ENCODE results near the gene CMTM7.

The CMTM7 gene

GRCh38 chr3:32411442-32411841 lies 19.8 kb downstream of the CMTM7 start:
- in situ Hi-C loops (cut with HindIII; ENCODE audit: low pct_ligation_motif_present, low sequenced_read_pairs): no loop called here
- no peak for TF ChIP-seq CTCF (IDR thresholded peaks at IDR 0.05; ENCODE audit: low read depth, low read length, missing control alignments)
- DNase-seq: no peak
- H3K27me3 ChIP-seq (replicated peaks): no peaks in the 10 kb centered on the region
- H3K27ac ChIP-seq: no peak overlapping the region
- no peak overlapping the region for H3K4me3 ChIP-seq (ENCODE audit: low read depth, low read length)
- H3K36me3 ChIP-seq (replicated peaks): no peaks in the 10 kb centered on the region

- H3K4me3 ChIP-seq (ENCODE audit: low read depth, low read length): no peak overlapping the region
- no peaks in the 10 kb centered on the region for H3K27me3 ChIP-seq (replicated peaks)
- no peak overlapping the region for H3K27ac ChIP-seq
- no peak for TF ChIP-seq CTCF (IDR thresholded peaks at IDR 0.05; ENCODE audit: low read depth, low read length, missing control alignments)
- no peak for DNase-seq
- in situ Hi-C loops (cut with HindIII; ENCODE audit: low pct_ligation_motif_present, low sequenced_read_pairs): no loop called here
- no peaks in the 10 kb centered on the region for H3K36me3 ChIP-seq (replicated peaks)
Measured at GRCh38 chr3:32412887-32413286, 21.2 kb downstream of the CMTM7 start.

- H3K4me3 ChIP-seq (ENCODE audit: low read depth, low read length): no peak overlapping the region
- H3K36me3 ChIP-seq (replicated peaks): no peaks in the 10 kb centered on the region
- no peak for DNase-seq
- in situ Hi-C loops (cut with HindIII; ENCODE audit: low pct_ligation_motif_present, low sequenced_read_pairs): no loop called here
- H3K27me3 ChIP-seq (replicated peaks): no peaks in the 10 kb centered on the region
- no peak overlapping the region for H3K27ac ChIP-seq
- TF ChIP-seq CTCF (IDR thresholded peaks at IDR 0.05; ENCODE audit: low read depth, low read length, missing control alignments): no peak
Measured at GRCh38 chr3:32413845-32414521, 22.3 kb downstream of the CMTM7 start.

- peak; percentile 74 for DNase-seq
- Histone ChIP-seq H3K27ac (peak overlapping the region; percentile 36), H3K27me3 (replicated peaks) (no peaks in the 10 kb centered on the region), H3K4me3 (ENCODE audit: low read depth, low read length) (no peak overlapping the region), H3K36me3 (replicated peaks) (no peaks in the 10 kb centered on the region)
- TF ChIP-seq CTCF (IDR thresholded peaks at IDR 0.05; ENCODE audit: low read depth, low read length, missing control alignments): no peak
- in situ Hi-C loops (cut with HindIII; ENCODE audit: low pct_ligation_motif_present, low sequenced_read_pairs): no loop called here
Measured at GRCh38 chr3:32414522-32415202, 23.0 kb downstream of the CMTM7 start.

- in situ Hi-C loops (cut with HindIII; ENCODE audit: low pct_ligation_motif_present, low sequenced_read_pairs): no loop called here
- no peak for TF ChIP-seq CTCF (IDR thresholded peaks at IDR 0.05; ENCODE audit: low read depth, low read length, missing control alignments)
- Histone ChIP-seq H3K27ac (peak overlapping the region; percentile 74), H3K36me3 (replicated peaks) (no peaks in the 10 kb centered on the region), H3K4me3 (ENCODE audit: low read depth, low read length) (no peak overlapping the region), H3K27me3 (replicated peaks) (no peaks in the 10 kb centered on the region)
- no peak for DNase-seq
Measured at GRCh38 chr3:32419742-32420125, 28.1 kb downstream of the CMTM7 start.
